Measurements from ENCODE around the gene ADGRL1. TPM values are rescaled to one million over a fixed set of nuclear protein-coding genes. Genes with fewer than 3 reads are reported as not detected.

Gene ADGRL1
- total RNA-seq, 1 donor from 2014 or later = 32.9 TPM

GRCh38 chr19:14162871-14163297 lies 43.1 kb downstream of the ADGRL1 start:
- Mint-ChIP-seq H3K27me3 (ENCODE audit: unreplicated experiment) (peaks cover 7% of the 10 kb centered on the region), H3K27ac (ENCODE audit: unreplicated experiment) (no peak overlapping the region), H3K4me1 (ENCODE audit: unreplicated experiment) (no peaks in the 10 kb centered on the region), H3K4me3 (ENCODE audit: unreplicated experiment) (no peak overlapping the region), H3K9me3 (ENCODE audit: unreplicated experiment) (no peaks in the 10 kb centered on the region), H3K36me3 (ENCODE audit: low read depth, unreplicated experiment) (no peaks in the 10 kb centered on the region)
- TF ChIP-seq, protein P1, sequence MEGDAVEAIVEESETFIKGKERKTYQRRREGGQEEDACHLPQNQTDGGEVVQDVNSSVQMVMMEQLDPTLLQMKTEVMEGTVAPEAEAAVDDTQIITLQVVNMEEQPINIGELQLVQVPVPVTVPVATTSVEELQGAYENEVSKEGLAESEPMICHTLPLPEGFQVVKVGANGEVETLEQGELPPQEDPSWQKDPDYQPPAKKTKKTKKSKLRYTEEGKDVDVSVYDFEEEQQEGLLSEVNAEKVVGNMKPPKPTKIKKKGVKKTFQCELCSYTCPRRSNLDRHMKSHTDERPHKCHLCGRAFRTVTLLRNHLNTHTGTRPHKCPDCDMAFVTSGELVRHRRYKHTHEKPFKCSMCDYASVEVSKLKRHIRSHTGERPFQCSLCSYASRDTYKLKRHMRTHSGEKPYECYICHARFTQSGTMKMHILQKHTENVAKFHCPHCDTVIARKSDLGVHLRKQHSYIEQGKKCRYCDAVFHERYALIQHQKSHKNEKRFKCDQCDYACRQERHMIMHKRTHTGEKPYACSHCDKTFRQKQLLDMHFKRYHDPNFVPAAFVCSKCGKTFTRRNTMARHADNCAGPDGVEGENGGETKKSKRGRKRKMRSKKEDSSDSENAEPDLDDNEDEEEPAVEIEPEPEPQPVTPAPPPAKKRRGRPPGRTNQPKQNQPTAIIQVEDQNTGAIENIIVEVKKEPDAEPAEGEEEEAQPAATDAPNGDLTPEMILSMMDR (IDR thresholded peaks at IDR 0.05; ENCODE audit: unreplicated experiment) = no peak
- DNase-seq (ENCODE audit: low spot score) = no peak

DNA sequence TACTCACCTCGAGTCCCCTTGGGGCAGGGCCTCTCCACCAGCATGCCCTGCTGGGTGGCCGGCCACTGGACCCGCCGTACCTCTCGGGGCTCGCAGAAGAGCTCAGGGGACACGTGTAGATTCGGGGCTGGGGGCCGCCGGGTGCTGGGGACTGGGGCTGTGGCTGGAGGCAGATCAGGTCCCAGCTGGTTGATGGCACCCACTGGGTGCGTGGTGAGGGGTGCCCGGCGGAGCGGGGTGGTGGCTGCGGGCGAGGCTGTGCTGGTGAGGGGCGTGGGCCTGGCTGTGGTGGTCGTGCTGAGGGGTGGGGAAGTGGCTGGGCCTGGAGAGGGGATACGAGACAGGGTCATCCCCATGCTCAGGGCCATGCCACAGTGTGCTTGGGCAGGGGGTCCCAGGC lies 44.7 kb downstream of the ADGRL1 start:
- H3K4me3 Mint-ChIP-seq (ENCODE audit: unreplicated experiment) = no peak overlapping the region
- no peaks in the 10 kb centered on the region for H3K4me1 Mint-ChIP-seq (ENCODE audit: unreplicated experiment)
- TF ChIP-seq, protein P1 (IDR thresholded peaks at IDR 0.05; ENCODE audit: unreplicated experiment) = no peak
- no peaks in the 10 kb centered on the region for H3K36me3 Mint-ChIP-seq (ENCODE audit: low read depth, unreplicated experiment)
- no peaks in the 10 kb centered on the region for H3K9me3 Mint-ChIP-seq (ENCODE audit: unreplicated experiment)
- H3K27me3 Mint-ChIP-seq (ENCODE audit: unreplicated experiment) = peaks cover 7% of the 10 kb centered on the region
- DNase-seq (ENCODE audit: low spot score) = no peak
- H3K27ac Mint-ChIP-seq (ENCODE audit: unreplicated experiment) = no peak overlapping the region

DNA sequence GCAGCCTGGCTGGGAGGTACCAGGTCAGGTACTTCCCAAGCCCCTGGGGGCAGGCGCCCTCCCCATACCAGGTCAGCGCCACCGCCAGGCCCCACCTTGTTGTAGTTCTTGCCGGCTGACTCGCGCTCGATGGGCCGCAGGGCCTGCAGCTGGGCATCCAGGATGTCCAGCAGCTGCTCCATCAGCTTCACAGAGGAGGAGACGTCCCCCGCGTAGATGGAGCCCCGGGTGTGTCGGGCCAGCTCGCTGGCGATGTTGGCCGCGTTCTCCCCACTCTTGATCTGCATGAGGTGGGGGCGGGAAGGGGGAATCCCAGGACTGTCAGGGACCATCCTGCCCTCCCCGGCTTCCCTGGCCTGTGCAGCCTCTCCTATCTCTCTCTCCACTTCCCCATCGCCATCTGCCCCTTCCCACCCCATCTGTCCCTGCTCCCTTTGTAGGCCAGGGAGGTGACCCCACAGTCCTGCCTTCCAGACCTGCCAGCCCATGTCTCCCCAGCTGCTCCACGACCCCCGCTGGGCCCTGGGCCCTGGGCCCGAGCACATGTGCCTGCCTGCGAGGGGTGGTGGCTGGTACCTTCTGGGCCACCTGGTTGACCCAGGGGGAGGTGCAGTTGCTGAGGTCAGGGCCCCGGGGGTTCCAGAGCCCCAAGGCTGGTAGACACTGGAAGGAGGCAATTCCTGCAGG lies 45.8 kb downstream of the ADGRL1 start:
- Mint-ChIP-seq H3K27ac (ENCODE audit: unreplicated experiment) (no peak overlapping the region), H3K27me3 (ENCODE audit: unreplicated experiment) (peaks cover 7% of the 10 kb centered on the region), H3K4me1 (ENCODE audit: unreplicated experiment) (no peaks in the 10 kb centered on the region), H3K36me3 (ENCODE audit: low read depth, unreplicated experiment) (no peaks in the 10 kb centered on the region), H3K9me3 (ENCODE audit: unreplicated experiment) (no peaks in the 10 kb centered on the region), H3K4me3 (ENCODE audit: unreplicated experiment) (no peak overlapping the region)
- no peak for DNase-seq (ENCODE audit: low spot score)
- TF ChIP-seq, protein P1 (IDR thresholded peaks at IDR 0.05; ENCODE audit: unreplicated experiment) = no peak

- DNase-seq (ENCODE audit: low spot score) = no peak
- Mint-ChIP-seq H3K27ac (ENCODE audit: unreplicated experiment) (no peak overlapping the region), H3K36me3 (ENCODE audit: low read depth, unreplicated experiment) (no peaks in the 10 kb centered on the region), H3K4me1 (ENCODE audit: unreplicated experiment) (no peaks in the 10 kb centered on the region), H3K27me3 (ENCODE audit: unreplicated experiment) (peaks cover 7% of the 10 kb centered on the region), H3K9me3 (ENCODE audit: unreplicated experiment) (no peaks in the 10 kb centered on the region), H3K4me3 (ENCODE audit: unreplicated experiment) (no peak overlapping the region)
- TF ChIP-seq, protein P1 (IDR thresholded peaks at IDR 0.05; ENCODE audit: unreplicated experiment) = no peak
Observed at GRCh38 chr19:14159059-14159458, 46.9 kb downstream of the ADGRL1 start.

- Mint-ChIP-seq H3K4me1 (ENCODE audit: unreplicated experiment) (no peaks in the 10 kb centered on the region), H3K27me3 (ENCODE audit: unreplicated experiment) (peaks cover 7% of the 10 kb centered on the region), H3K27ac (ENCODE audit: unreplicated experiment) (no peak overlapping the region), H3K36me3 (ENCODE audit: low read depth, unreplicated experiment) (no peaks in the 10 kb centered on the region), H3K4me3 (ENCODE audit: unreplicated experiment) (peak overlapping the region; percentile 51), H3K9me3 (ENCODE audit: unreplicated experiment) (no peaks in the 10 kb centered on the region)
- TF ChIP-seq, protein P1 (IDR thresholded peaks at IDR 0.05; ENCODE audit: unreplicated experiment) = no peak
- DNase-seq (ENCODE audit: low spot score) = no peak
Observed at GRCh38 chr19:14158276-14159023, 47.5 kb downstream of the ADGRL1 start.
